Measurements from ENCODE around the gene ITPR1.

DNA sequence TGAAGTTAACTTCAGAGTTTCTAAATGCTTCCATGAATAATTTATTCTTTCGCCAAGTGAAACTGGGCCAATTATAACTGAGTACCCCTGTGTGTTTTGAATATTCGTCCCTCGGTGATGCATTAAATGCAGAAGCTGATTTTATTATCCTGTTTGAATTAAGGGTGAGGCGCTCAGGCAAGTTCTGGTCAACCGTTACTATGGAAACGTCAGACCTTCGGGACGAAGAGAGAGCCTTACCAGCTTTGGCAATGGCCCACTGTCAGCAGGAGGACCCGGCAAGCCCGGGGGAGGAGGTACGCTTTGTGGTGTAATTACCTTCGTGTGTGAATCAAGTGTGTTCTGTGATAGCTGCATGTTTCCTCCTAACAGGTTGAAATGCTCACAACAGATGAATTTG, 239.8 kb downstream of the ITPR1 start:
- TF ChIP-seq REST (IDR thresholded peaks at IDR 0.05; ENCODE audit: borderline replicate concordance) (no peak), CTCF (IDR thresholded peaks at IDR 0.05; ENCODE audit: poor library complexity, severe bottlenecking) (no peak), EP300 (conservative IDR thresholded peaks at IDR 0.05; ENCODE audit: poor library complexity, severe bottlenecking) (no peak), POLR2AphosphoS5 (IDR thresholded peaks at IDR 0.05) (no peak)

Data from neural cell (in vitro differentiated cells).